Stimulated activated naive B cell treated with anti-CD40 and anti-IgM and Interleukin-4, amounts not matched to agents 10 μg/mL and 1 μg/mL and 100 μg/mL, for 72 hours (primary cell): ENCODE results near the gene FBXO7.
A peak's percentile ranks its signal among the peaks of the same experiment; 100 is the strongest.
"Not testable (repeated sequence)": the region's sequence is repeated elsewhere in the genome, so short reads cannot be mapped to it uniquely, and the experiment has no call there.

Source experiments
- ATAC-seq, 2 donors: fragments of 150-1000 bp; cut with Tn5 transposase; replicated peaks; 2 replicates each; pipeline ENCODE4 v1.10.0; 2021; ENCODE audit warnings: moderate library complexity in 1 of 2
- DNase-seq: peaks from one replicate; pipeline ENCODE4 v3.0.0; 2021
- H3K27ac Mint-ChIP-seq: one replicate; pipeline ENCODE4 v1.8.0; 2022; ENCODE audit warnings: mild to moderate bottlenecking, mixed read lengths
- H3K27me3 Mint-ChIP-seq, 2 donors: one replicate each; pipeline ENCODE4 v1.8.0; 2022; ENCODE audit warnings: mixed read lengths in 2 of 2
- H3K36me3 Mint-ChIP-seq, 2 donors: one replicate each; pipeline ENCODE4 v1.8.0; 2022; ENCODE audit warnings: mixed read lengths in 2 of 2, mild to moderate bottlenecking in 1 of 2
- H3K4me1 Mint-ChIP-seq, 2 donors: one replicate each; pipeline ENCODE4 v1.8.0; 2022; ENCODE audit warnings: mixed read lengths in 2 of 2, mild to moderate bottlenecking in 1 of 2
- H3K4me3 Mint-ChIP-seq, 2 donors: one replicate each; pipeline ENCODE4 v1.8.0; 2022; ENCODE audit warnings: mild to moderate bottlenecking in 2 of 2, mixed read lengths in 2 of 2, moderate library complexity in 1 of 2
- H3K9me3 Mint-ChIP-seq, 2 donors: one replicate each; pipeline ENCODE4 v1.8.0; 2022; ENCODE audit warnings: mixed read lengths in 2 of 2, mild to moderate bottlenecking in 1 of 2

The FBXO7 gene

DNA sequence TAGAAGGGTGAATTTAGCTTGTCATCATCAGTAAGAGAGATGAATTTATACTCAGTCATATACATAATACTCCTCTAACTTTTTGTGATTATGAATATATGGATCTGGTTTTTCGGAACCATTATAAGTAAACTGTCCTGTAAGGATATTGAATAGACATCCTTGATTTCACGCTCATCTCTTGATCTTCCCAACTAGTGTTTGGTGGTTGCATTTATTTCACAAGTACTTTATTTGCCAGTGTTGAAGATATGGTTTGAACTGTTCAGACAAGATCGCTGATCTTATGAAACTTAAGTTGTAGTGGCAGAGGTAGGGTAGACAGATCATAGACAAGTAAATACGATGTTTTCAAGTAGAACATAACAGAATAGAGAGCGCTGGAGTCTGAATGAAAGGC lies 3.0 kb downstream of the FBXO7 start:
- peaks cover 22 to 38% of the 10 kb centered on the region in 2 donors for H3K4me1 Mint-ChIP-seq
- peaks cover 12 to 13% of the 10 kb centered on the region in 2 donors for H3K36me3 Mint-ChIP-seq
- H3K4me3 Mint-ChIP-seq, result no peak overlapping the region
- DNase-seq, result no peak
- H3K9me3 Mint-ChIP-seq, result no peaks in the 10 kb centered on the region
- no peak for ATAC-seq
- no peaks in the 10 kb centered on the region for H3K27me3 Mint-ChIP-seq
- no peak overlapping the region for H3K27ac Mint-ChIP-seq

DNA sequence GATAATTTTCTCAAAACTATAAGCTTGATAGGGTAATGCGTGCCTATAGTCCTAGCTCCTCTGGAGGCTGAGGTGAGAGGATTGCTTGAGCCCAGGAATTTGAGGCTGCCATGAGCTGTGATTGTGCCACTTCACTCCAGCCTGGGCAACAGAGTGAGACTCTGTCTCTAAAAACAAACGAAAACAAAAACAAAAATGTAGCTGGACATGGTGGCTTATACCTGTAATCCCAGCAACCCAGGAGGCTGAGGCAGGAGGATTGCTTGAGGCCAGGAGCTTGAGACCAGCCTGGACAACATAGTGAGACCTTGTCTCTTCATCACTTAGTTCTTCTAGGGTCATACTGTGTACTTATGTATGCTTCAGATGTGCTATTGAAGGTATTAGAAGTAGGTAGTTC lies 3.9 kb downstream of the FBXO7 start:
- H3K27ac Mint-ChIP-seq, H3K9me3 Mint-ChIP-seq, DNase-seq, ATAC-seq, H3K27me3 Mint-ChIP-seq, H3K4me3 Mint-ChIP-seq: not testable (repeated sequence)
- Mint-ChIP-seq H3K4me1 (peaks cover 19 to 33% of the 10 kb centered on the region in 2 donors), H3K36me3 (peaks cover 12 to 13% of the 10 kb centered on the region in 2 donors)

- Mint-ChIP-seq H3K4me3 (no peak overlapping the region), H3K9me3 (no peaks in the 10 kb centered on the region), H3K4me1 (peaks cover 15 to 28% of the 10 kb centered on the region in 2 donors), H3K36me3 (peaks cover 12 to 13% of the 10 kb centered on the region in 2 donors), H3K27me3 (no peaks in the 10 kb centered on the region), H3K27ac (no peak overlapping the region)
- ATAC-seq, result no peak
- no peak for DNase-seq
Measured at GRCh38 chr22:32478994-32479393, 4.4 kb downstream of the FBXO7 start.

DNA sequence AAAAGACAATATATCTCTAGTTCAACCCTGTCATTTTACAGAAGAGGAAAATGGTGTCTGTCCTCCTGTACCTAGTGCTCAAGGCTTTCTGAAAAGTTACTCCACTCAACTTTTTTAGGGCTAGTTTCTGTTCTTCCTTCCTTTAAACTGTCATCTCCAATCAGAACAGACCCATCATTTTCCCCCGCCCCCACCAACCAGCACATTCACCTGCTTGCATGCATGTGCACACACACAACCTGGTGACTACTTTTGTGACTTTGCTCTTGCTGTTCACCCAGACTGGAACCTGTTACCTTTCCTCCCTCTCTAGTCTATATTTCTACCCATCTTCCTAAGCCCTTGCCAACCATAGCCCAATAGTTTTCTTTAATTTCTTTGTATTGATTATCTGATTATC lies 5.6 kb downstream of the FBXO7 start:
- DNase-seq, result no peak
- ATAC-seq, result peak; percentile 24 to 36

DNA sequence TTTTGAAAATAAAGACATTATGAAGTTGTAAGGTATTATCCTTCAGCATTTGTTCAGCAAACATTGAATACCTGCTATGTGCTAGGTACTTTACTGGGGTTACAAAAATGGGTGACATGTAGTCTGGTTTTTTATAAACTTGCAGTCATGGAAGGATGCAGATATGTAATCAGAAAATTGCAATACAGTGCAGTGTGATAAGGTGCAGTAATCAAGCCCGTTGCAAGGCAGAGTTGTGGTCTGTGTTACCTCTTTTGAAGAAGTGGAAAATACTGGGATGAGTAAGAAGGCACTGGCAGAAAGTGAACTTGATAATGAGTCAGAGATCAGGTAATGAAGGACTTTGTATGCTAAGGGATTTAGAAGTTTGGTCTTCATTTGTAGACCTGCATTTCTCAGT lies 8.1 kb downstream of the FBXO7 start:
- peaks cover 18 to 24% of the 10 kb centered on the region in 2 donors for H3K4me1 Mint-ChIP-seq
- DNase-seq (peak; percentile 31), ATAC-seq (peak; percentile 100)
- H3K4me3 Mint-ChIP-seq, result no peak overlapping the region
- H3K9me3 Mint-ChIP-seq, result no peaks in the 10 kb centered on the region
- no peak overlapping the region for H3K27ac Mint-ChIP-seq
- H3K36me3 Mint-ChIP-seq, result peaks cover 20 to 30% of the 10 kb centered on the region in 2 donors
- no peaks in the 10 kb centered on the region for H3K27me3 Mint-ChIP-seq

More for the DNA sequence above, 5.6 kb downstream of the FBXO7 start:
- Mint-ChIP-seq H3K27ac (no peak overlapping the region), H3K27me3 (no peaks in the 10 kb centered on the region), H3K4me3 (peak overlapping the region; percentile 33 to 45), H3K36me3 (peaks cover 12 to 13% of the 10 kb centered on the region in 2 donors), H3K4me1 (peaks cover 15 to 23% of the 10 kb centered on the region in 2 donors), H3K9me3 (no peaks in the 10 kb centered on the region)

DNA sequence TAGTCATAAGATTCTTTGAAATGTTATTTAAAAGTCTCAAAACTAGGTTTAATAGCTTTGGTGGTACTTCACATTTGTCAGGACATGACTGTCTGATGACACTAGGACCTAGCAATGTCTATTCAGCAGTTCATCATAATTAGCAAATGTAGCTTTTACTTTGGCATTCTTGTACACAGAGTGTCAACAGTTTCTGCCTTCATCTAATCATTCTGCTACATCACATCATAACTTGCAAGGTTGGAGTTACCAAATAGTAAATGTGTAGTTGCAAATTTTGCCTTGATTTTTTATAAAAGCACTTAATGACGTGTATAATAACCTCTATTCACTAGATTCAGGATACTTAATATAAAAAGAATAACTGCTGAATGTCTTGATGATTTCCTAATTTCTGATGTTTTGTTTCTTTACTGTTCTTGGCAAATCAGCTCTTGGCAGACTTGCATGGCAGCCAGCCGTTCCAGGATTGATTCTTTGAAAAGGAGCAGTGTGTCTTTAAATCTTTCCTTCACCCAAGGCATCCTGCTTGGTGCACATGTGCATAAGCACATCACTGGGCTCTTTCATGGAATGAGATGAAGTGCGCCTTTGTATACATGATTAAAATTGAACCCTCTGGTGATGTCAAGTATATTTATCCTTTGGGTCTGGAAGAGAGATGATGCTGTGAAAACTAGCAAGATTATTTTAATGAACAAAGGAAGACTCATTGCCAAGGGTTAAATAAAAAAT lies 12.2 kb downstream of the FBXO7 start:
- H3K4me1 Mint-ChIP-seq, result peaks cover 4 to 8% of the 10 kb centered on the region in 2 donors
- ATAC-seq (no peak), DNase-seq (no peak)
- H3K9me3 Mint-ChIP-seq, result no peaks in the 10 kb centered on the region
- H3K27ac Mint-ChIP-seq, result no peak overlapping the region
- H3K36me3 Mint-ChIP-seq, result peaks cover 21 to 32% of the 10 kb centered on the region in 2 donors
- no peaks in the 10 kb centered on the region for H3K27me3 Mint-ChIP-seq
- H3K4me3 Mint-ChIP-seq, result no peak overlapping the region

DNA sequence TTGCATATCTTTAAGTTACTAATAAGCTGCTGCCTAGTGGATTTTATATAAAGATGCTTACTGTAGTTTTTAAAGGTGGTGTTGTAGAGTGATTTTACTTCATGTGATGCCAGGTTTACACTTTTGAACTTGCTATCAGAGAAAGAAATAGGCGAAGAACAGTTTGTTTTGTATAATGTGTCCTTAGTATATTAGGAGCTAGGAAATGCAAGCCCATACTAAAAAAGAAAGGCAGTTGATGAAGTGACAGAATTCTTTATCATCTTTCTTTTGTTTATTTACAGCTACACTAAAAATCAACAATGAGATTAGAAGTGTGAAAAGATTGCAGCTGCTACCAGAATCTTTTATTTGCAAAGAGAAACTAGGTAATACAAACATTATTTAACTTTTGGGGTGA lies 12.8 kb downstream of the FBXO7 start:
- peaks cover 22 to 39% of the 10 kb centered on the region in 2 donors for H3K36me3 Mint-ChIP-seq
- no peak for ATAC-seq
- no peaks in the 10 kb centered on the region for H3K27me3 Mint-ChIP-seq
- H3K4me3 Mint-ChIP-seq, result no peak overlapping the region
- DNase-seq, result no peak
- no peak overlapping the region for H3K27ac Mint-ChIP-seq
- H3K4me1 Mint-ChIP-seq, result peaks cover 4 to 8% of the 10 kb centered on the region in 2 donors
- H3K9me3 Mint-ChIP-seq, result no peaks in the 10 kb centered on the region

- DNase-seq, result no peak
- Mint-ChIP-seq H3K4me3 (no peak overlapping the region), H3K36me3 (peaks cover 30 to 48% of the 10 kb centered on the region in 2 donors), H3K27me3 (no peaks in the 10 kb centered on the region), H3K4me1 (peaks cover 4 to 8% of the 10 kb centered on the region in 2 donors), H3K27ac (no peak overlapping the region), H3K9me3 (no peaks in the 10 kb centered on the region)
- no peak for ATAC-seq
Measured at GRCh38 chr22:32489377-32489776, 14.8 kb downstream of the FBXO7 start.

- DNase-seq (no peak), ATAC-seq (no peak)
- Mint-ChIP-seq H3K36me3 (peaks cover 33 to 53% of the 10 kb centered on the region in 2 donors), H3K4me3 (no peak overlapping the region), H3K27ac (no peak overlapping the region), H3K27me3 (no peaks in the 10 kb centered on the region), H3K9me3 (no peaks in the 10 kb centered on the region), H3K4me1 (peaks cover 4 to 8% of the 10 kb centered on the region in 2 donors)
Measured at GRCh38 chr22:32490279-32490678, 15.7 kb downstream of the FBXO7 start.

GRCh38 chr22:32492111-32492510 lies 17.5 kb downstream of the FBXO7 start:
- no peaks in the 10 kb centered on the region for H3K27me3 Mint-ChIP-seq
- ATAC-seq (no peak), DNase-seq (no peak)
- peaks cover 39 to 48% of the 10 kb centered on the region in 2 donors for H3K36me3 Mint-ChIP-seq
- no peak overlapping the region for H3K4me3 Mint-ChIP-seq
- H3K4me1 Mint-ChIP-seq, result peaks cover 0 to under 1% of the 10 kb centered on the region in 2 donors
- H3K27ac Mint-ChIP-seq, result no peak overlapping the region
- no peaks in the 10 kb centered on the region for H3K9me3 Mint-ChIP-seq

DNA sequence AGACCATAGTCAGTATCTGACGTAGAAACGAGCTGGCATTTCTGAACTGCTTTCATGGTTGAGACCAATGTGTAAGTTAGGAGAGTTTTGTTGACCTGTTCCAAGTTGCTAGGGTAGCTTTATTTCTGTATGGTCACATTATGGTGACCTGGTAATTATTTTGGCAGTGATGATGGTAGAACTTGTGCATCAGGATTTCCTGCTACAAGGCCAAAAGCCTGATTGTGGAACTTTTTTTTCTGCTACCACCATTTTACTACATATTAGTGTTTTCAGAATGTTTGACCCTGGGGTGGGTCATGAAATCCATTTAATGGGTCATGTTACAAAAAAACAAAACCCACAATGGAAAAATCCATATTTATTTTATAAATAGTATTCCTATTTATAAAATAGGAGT lies 18.9 kb downstream of the FBXO7 start:
- no peaks in the 10 kb centered on the region for H3K4me1 Mint-ChIP-seq
- H3K9me3 Mint-ChIP-seq, result no peaks in the 10 kb centered on the region
- ATAC-seq, result no peak
- no peaks in the 10 kb centered on the region for H3K27me3 Mint-ChIP-seq
- H3K27ac Mint-ChIP-seq, result no peak overlapping the region
- H3K4me3 Mint-ChIP-seq, result no peak overlapping the region
- peaks cover 44 to 48% of the 10 kb centered on the region in 2 donors for H3K36me3 Mint-ChIP-seq
- no peak for DNase-seq

GRCh38 chr22:32494971-32495370 lies 20.4 kb downstream of the FBXO7 start:
- no peak for DNase-seq
- ATAC-seq, result no peak
- no peak overlapping the region for H3K4me3 Mint-ChIP-seq
- no peak overlapping the region for H3K27ac Mint-ChIP-seq
- H3K9me3 Mint-ChIP-seq, result no peaks in the 10 kb centered on the region
- no peaks in the 10 kb centered on the region for H3K4me1 Mint-ChIP-seq
- H3K27me3 Mint-ChIP-seq, result no peaks in the 10 kb centered on the region
- H3K36me3 Mint-ChIP-seq, result peaks cover 44 to 52% of the 10 kb centered on the region in 2 donors

- no peak for ATAC-seq
- Mint-ChIP-seq H3K27ac (no peak overlapping the region), H3K4me3 (no peak overlapping the region), H3K4me1 (no peaks in the 10 kb centered on the region), H3K36me3 (peaks cover 38 to 41% of the 10 kb centered on the region in 2 donors), H3K9me3 (no peaks in the 10 kb centered on the region), H3K27me3 (no peaks in the 10 kb centered on the region)
- no peak for DNase-seq
Measured at GRCh38 chr22:32499666-32500065, 25.1 kb downstream of the FBXO7 start.

- peaks cover 28 to 29% of the 10 kb centered on the region in 2 donors for H3K36me3 Mint-ChIP-seq
- H3K4me1 Mint-ChIP-seq, result no peaks in the 10 kb centered on the region
- DNase-seq (no peak), ATAC-seq (no peak)
- H3K27ac Mint-ChIP-seq, result no peak overlapping the region
- H3K4me3 Mint-ChIP-seq, result no peak overlapping the region
- H3K27me3 Mint-ChIP-seq, result no peaks in the 10 kb centered on the region
- H3K9me3 Mint-ChIP-seq, result no peaks in the 10 kb centered on the region
Measured at GRCh38 chr22:32501836-32502752, 27.5 kb downstream of the FBXO7 start.
